ENCODE measurements around the gene TMEM174. TPM values are rescaled to one million over a fixed set of nuclear protein-coding genes. Genes with fewer than 3 reads are reported as not detected.
A peak's percentile ranks its signal among the peaks of the same experiment; 100 is the strongest.
"Not testable (repeated sequence)": the region's sequence is repeated elsewhere in the genome, so short reads cannot be mapped to it uniquely, and the experiment has no call there.

TMEM174 gene
- total and polyA plus RNA-seq, 2 experiments from 2014 or later = not detected

GRCh38 chr5:73201547-73202513, 28.8 kb downstream of the TMEM174 start:
- no peaks in the 10 kb centered on the region for H3K36me3 ChIP-seq
- no peak overlapping the region for H3K27ac ChIP-seq
- peak; percentile 80 to 88 for DNase-seq (ENCODE audit: low read depth in 1 of 2, low spot score in 1 of 2)
- no peak overlapping the region for H3K4me3 ChIP-seq
- no peaks in the 10 kb centered on the region for H3K4me1 ChIP-seq (ENCODE audit: low read depth)
- H3K27me3 ChIP-seq = peaks cover 14% of the 10 kb centered on the region
- H3K9me3 ChIP-seq (ENCODE audit: low read depth) = no peaks in the 10 kb centered on the region
- TF ChIP-seq CTCF (IDR thresholded peaks at IDR 0.05; ENCODE audit: low read depth, low read length) = peak; percentile 85

GRCh38 chr5:73204332-73204731, 31.3 kb downstream of the TMEM174 start:
- Histone ChIP-seq H3K4me1 (ENCODE audit: low read depth) (no peaks in the 10 kb centered on the region), H3K27me3 (peaks cover 3% of the 10 kb centered on the region), H3K27ac (no peak overlapping the region), H3K4me3 (no peak overlapping the region), H3K36me3 (no peaks in the 10 kb centered on the region), H3K9me3 (ENCODE audit: low read depth) (no peaks in the 10 kb centered on the region)
- no peak for TF ChIP-seq CTCF (IDR thresholded peaks at IDR 0.05; ENCODE audit: low read depth, low read length)
- no peak for DNase-seq (ENCODE audit: low read depth in 1 of 2, low spot score in 1 of 2)

GRCh38 chr5:73204733-73205132, 31.7 kb downstream of the TMEM174 start:
- Histone ChIP-seq H3K4me1 (ENCODE audit: low read depth) (no peaks in the 10 kb centered on the region), H3K9me3 (ENCODE audit: low read depth) (no peaks in the 10 kb centered on the region), H3K27me3 (peaks cover 2% of the 10 kb centered on the region), H3K27ac (no peak overlapping the region), H3K4me3 (no peak overlapping the region), H3K36me3 (no peaks in the 10 kb centered on the region)
- no peak for DNase-seq (ENCODE audit: low read depth in 1 of 2, low spot score in 1 of 2)
- TF ChIP-seq CTCF (IDR thresholded peaks at IDR 0.05; ENCODE audit: low read depth, low read length) = no peak

GRCh38 chr5:73205305-73205704, 32.3 kb downstream of the TMEM174 start:
- H3K36me3 ChIP-seq = no peaks in the 10 kb centered on the region
- H3K4me3 ChIP-seq = no peak overlapping the region
- H3K27me3 ChIP-seq = peaks cover 2% of the 10 kb centered on the region
- no peaks in the 10 kb centered on the region for H3K4me1 ChIP-seq (ENCODE audit: low read depth)
- H3K27ac ChIP-seq = no peak overlapping the region
- no peak for DNase-seq (ENCODE audit: low read depth in 1 of 2, low spot score in 1 of 2)
- no peaks in the 10 kb centered on the region for H3K9me3 ChIP-seq (ENCODE audit: low read depth)
- no peak for TF ChIP-seq CTCF (IDR thresholded peaks at IDR 0.05; ENCODE audit: low read depth, low read length)

GRCh38 chr5:73207239-73207638, 34.2 kb downstream of the TMEM174 start:
- not testable (repeated sequence) for H3K27ac ChIP-seq; H3K4me3 ChIP-seq; H3K9me3 ChIP-seq (ENCODE audit: low read depth); DNase-seq (ENCODE audit: low read depth in 1 of 2, low spot score in 1 of 2); H3K4me1 ChIP-seq (ENCODE audit: low read depth); H3K27me3 ChIP-seq; H3K36me3 ChIP-seq

- not testable (repeated sequence) for H3K4me1 ChIP-seq (ENCODE audit: low read depth); H3K27ac ChIP-seq; H3K9me3 ChIP-seq (ENCODE audit: low read depth); H3K4me3 ChIP-seq; DNase-seq (ENCODE audit: low read depth in 1 of 2, low spot score in 1 of 2); H3K36me3 ChIP-seq
- H3K27me3 ChIP-seq = peaks cover 15% of the 10 kb centered on the region
Measured at GRCh38 chr5:73209075-73209474, 36.1 kb downstream of the TMEM174 start.

GRCh38 chr5:73212693-73213092, 39.7 kb downstream of the TMEM174 start:
- H3K27me3 ChIP-seq = peaks cover 49% of the 10 kb centered on the region
- not testable (repeated sequence) for H3K36me3 ChIP-seq; H3K4me1 ChIP-seq (ENCODE audit: low read depth); H3K9me3 ChIP-seq (ENCODE audit: low read depth); H3K27ac ChIP-seq; DNase-seq (ENCODE audit: low read depth in 1 of 2, low spot score in 1 of 2); H3K4me3 ChIP-seq

Data from cardiac muscle cell (in vitro differentiated cells and primary cell).